Measurements from ENCODE around the gene ZSWIM9. TPM values are rescaled to one million over a fixed set of nuclear protein-coding genes. Genes with fewer than 3 reads are reported as not detected.

Gene ZSWIM9
- 3.6 TPM for polyA plus RNA-seq (2012; ENCODE audit: missing spikeins)

- TF ChIP-seq POLR2A (IDR thresholded peaks at IDR 0.05; ENCODE audit: low read depth, low read length), result peak; percentile 33; the same call in 1 of the 2 replicates
- TF ChIP-seq POLR2AphosphoS5 (IDR thresholded peaks at IDR 0.05; ENCODE audit: low read depth, low read length), result no peak
- 0 out of 2 replicates have a peak, but pooled peaks have one; percentile 14 for TF ChIP-seq TAF1 (IDR thresholded peaks at IDR 0.05; ENCODE audit: borderline replicate concordance, low read depth, low read length)
Observed at GRCh38 chr19:48169939-48170803, at the start of gene ZSWIM9, which contains the start of gene LIG1. TSS of gene ZSWIM9 (plus strand) at chr19:48170680. CDS start at chr19:48171803, 1,123 bp downstream. TSS of gene LIG1 (minus strand) at chr19:48170344. CDS start at chr19:48165566, 4,778 bp downstream.

GRCh38 chr19:48121066-48121465 lies 49.4 kb upstream of the ZSWIM9 start:
- FAIRE-seq, result no peak
- DNase-seq (ENCODE audit: insufficient read length), result no peak
- no peak for TF ChIP-seq TAF1 (IDR thresholded peaks at IDR 0.05; ENCODE audit: borderline replicate concordance, low read depth, low read length)
- TF ChIP-seq POLR2A (IDR thresholded peaks at IDR 0.05; ENCODE audit: low read depth, low read length), result no peak
- no peak for TF ChIP-seq POLR2AphosphoS5 (IDR thresholded peaks at IDR 0.05; ENCODE audit: low read depth, low read length)

More at GRCh38 chr19:48169939-48170803, at the start of gene ZSWIM9, which contains the start of gene LIG1:
- FAIRE-seq (peak; percentile 97), DNase-seq (ENCODE audit: insufficient read length) (peak; percentile 98)

GRCh38 chr19:48121909-48122371 lies 48.5 kb upstream of the ZSWIM9 start:
- TF ChIP-seq POLR2AphosphoS5 (IDR thresholded peaks at IDR 0.05; ENCODE audit: low read depth, low read length) (no peak), TAF1 (IDR thresholded peaks at IDR 0.05; ENCODE audit: borderline replicate concordance, low read depth, low read length) (no peak), POLR2A (IDR thresholded peaks at IDR 0.05; ENCODE audit: low read depth, low read length) (peak; percentile 28; the same call in 1 of the 2 replicates)
- DNase-seq (ENCODE audit: insufficient read length) (peak; percentile 53), FAIRE-seq (peak; percentile 64)

- no peak for FAIRE-seq
Observed at GRCh38 chr19:48122421-48122820, 48.1 kb upstream of the ZSWIM9 start.

GRCh38 chr19:48123907-48124651 lies 46.4 kb upstream of the ZSWIM9 start:
- no peak for FAIRE-seq
- no peak for DNase-seq (ENCODE audit: insufficient read length)
- TF ChIP-seq POLR2A (IDR thresholded peaks at IDR 0.05; ENCODE audit: low read depth, low read length) (no peak), POLR2AphosphoS5 (IDR thresholded peaks at IDR 0.05; ENCODE audit: low read depth, low read length) (no peak), TAF1 (IDR thresholded peaks at IDR 0.05; ENCODE audit: borderline replicate concordance, low read depth, low read length) (no peak)

More at GRCh38 chr19:48122421-48122820, 48.1 kb upstream of the ZSWIM9 start:
- TF ChIP-seq POLR2AphosphoS5 (IDR thresholded peaks at IDR 0.05; ENCODE audit: low read depth, low read length) (no peak), POLR2A (IDR thresholded peaks at IDR 0.05; ENCODE audit: low read depth, low read length) (no peak), TAF1 (IDR thresholded peaks at IDR 0.05; ENCODE audit: borderline replicate concordance, low read depth, low read length) (no peak)
- DNase-seq (ENCODE audit: insufficient read length), result no peak

GRCh38 chr19:48127561-48127960 lies 42.9 kb upstream of the ZSWIM9 start:
- DNase-seq (ENCODE audit: insufficient read length), result no peak
- TF ChIP-seq POLR2A (IDR thresholded peaks at IDR 0.05; ENCODE audit: low read depth, low read length) (no peak), TAF1 (IDR thresholded peaks at IDR 0.05; ENCODE audit: borderline replicate concordance, low read depth, low read length) (no peak), POLR2AphosphoS5 (IDR thresholded peaks at IDR 0.05; ENCODE audit: low read depth, low read length) (no peak)
- no peak for FAIRE-seq

- TF ChIP-seq TAF1 (IDR thresholded peaks at IDR 0.05; ENCODE audit: borderline replicate concordance, low read depth, low read length) (no peak), POLR2AphosphoS5 (IDR thresholded peaks at IDR 0.05; ENCODE audit: low read depth, low read length) (no peak), POLR2A (IDR thresholded peaks at IDR 0.05; ENCODE audit: low read depth, low read length) (no peak)
- FAIRE-seq, result no peak
- DNase-seq (ENCODE audit: insufficient read length), result no peak
Observed at GRCh38 chr19:48133094-48133493, 37.4 kb upstream of the ZSWIM9 start.

GRCh38 chr19:48135411-48135810 lies 35.1 kb upstream of the ZSWIM9 start:
- TF ChIP-seq POLR2A (IDR thresholded peaks at IDR 0.05; ENCODE audit: low read depth, low read length) (no peak), POLR2AphosphoS5 (IDR thresholded peaks at IDR 0.05; ENCODE audit: low read depth, low read length) (no peak), TAF1 (IDR thresholded peaks at IDR 0.05; ENCODE audit: borderline replicate concordance, low read depth, low read length) (no peak)
- FAIRE-seq (no peak), DNase-seq (ENCODE audit: insufficient read length) (no peak)

GRCh38 chr19:48136547-48136946 lies 33.9 kb upstream of the ZSWIM9 start:
- DNase-seq (ENCODE audit: insufficient read length) (no peak), FAIRE-seq (no peak)
- no peak for TF ChIP-seq POLR2A (IDR thresholded peaks at IDR 0.05; ENCODE audit: low read depth, low read length)
- TF ChIP-seq POLR2AphosphoS5 (IDR thresholded peaks at IDR 0.05; ENCODE audit: low read depth, low read length), result no peak
- TF ChIP-seq TAF1 (IDR thresholded peaks at IDR 0.05; ENCODE audit: borderline replicate concordance, low read depth, low read length), result no peak

GRCh38 chr19:48137411-48137810 lies 33.1 kb upstream of the ZSWIM9 start:
- TF ChIP-seq POLR2AphosphoS5 (IDR thresholded peaks at IDR 0.05; ENCODE audit: low read depth, low read length), result no peak
- no peak for TF ChIP-seq TAF1 (IDR thresholded peaks at IDR 0.05; ENCODE audit: borderline replicate concordance, low read depth, low read length)
- no peak for TF ChIP-seq POLR2A (IDR thresholded peaks at IDR 0.05; ENCODE audit: low read depth, low read length)
- FAIRE-seq (no peak), DNase-seq (ENCODE audit: insufficient read length) (no peak)

GRCh38 chr19:48139053-48139452 lies 31.4 kb upstream of the ZSWIM9 start:
- no peak for TF ChIP-seq TAF1 (IDR thresholded peaks at IDR 0.05; ENCODE audit: borderline replicate concordance, low read depth, low read length)
- TF ChIP-seq POLR2AphosphoS5 (IDR thresholded peaks at IDR 0.05; ENCODE audit: low read depth, low read length), result no peak
- no peak for TF ChIP-seq POLR2A (IDR thresholded peaks at IDR 0.05; ENCODE audit: low read depth, low read length)
- no peak for FAIRE-seq
- no peak for DNase-seq (ENCODE audit: insufficient read length)
